CD4-positive, alpha-beta T cell treated with Interleukin-6 for 4 hours (primary cell): ENCODE data around the gene NAXE.
"Not testable (repeated sequence)": the region's sequence is repeated elsewhere in the genome, so short reads cannot be mapped to it uniquely, and the experiment has no call there.

Experiments
- DNase-seq: peaks from one replicate; pipeline ENCODE4 v3.0.0-alpha.2; 2020; ENCODE audit warnings: mixed read lengths

NAXE gene

GRCh38 chr1:156571261-156571852 is 20.2 kb upstream of the NAXE start:
- DNase-seq = no peak

- peak; percentile 71 for DNase-seq
Measured at GRCh38 chr1:156571919-156572662, 19.5 kb upstream of the NAXE start, which contains the start of gene IQGAP3. Gene IQGAP3, minus strand, starts transcription at chr1:156572565. Its CDS starts 36 bp downstream, at chr1:156572529.

- no peak for DNase-seq
Measured at GRCh38 chr1:156572663-156573018, 18.9 kb upstream of the NAXE start.

GRCh38 chr1:156574039-156574633 is 17.4 kb upstream of the NAXE start:
- DNase-seq = no peak

- no peak for DNase-seq
Measured at GRCh38 chr1:156577550-156577949, 14.0 kb upstream of the NAXE start.

- DNase-seq = no peak
Measured at GRCh38 chr1:156578055-156578454, 13.5 kb upstream of the NAXE start.

- DNase-seq = no peak
Measured at GRCh38 chr1:156579472-156579871, 12.1 kb upstream of the NAXE start, which contains the start of gene TTC24. Gene TTC24, plus strand, starts transcription at chr1:156579723. Its CDS starts 1,642 bp downstream, at chr1:156581365.

GRCh38 chr1:156581661-156582387 is 9.8 kb upstream of the NAXE start:
- DNase-seq = peak; percentile 58

- peak; percentile 25 for DNase-seq
Measured at GRCh38 chr1:156582388-156583017, 9.1 kb upstream of the NAXE start.

- DNase-seq = peak; percentile 83
Measured at GRCh38 chr1:156583821-156584622, 7.6 kb upstream of the NAXE start.

- DNase-seq = no peak
Measured at GRCh38 chr1:156584813-156585212, 6.8 kb upstream of the NAXE start.

GRCh38 chr1:156586323-156586722 is 5.3 kb upstream of the NAXE start:
- no peak for DNase-seq

- DNase-seq = no peak
Measured at GRCh38 chr1:156586892-156587477, 4.6 kb upstream of the NAXE start.

GRCh38 chr1:156587927-156588326 is 3.6 kb upstream of the NAXE start:
- DNase-seq = not testable (repeated sequence)

- DNase-seq = no peak
Measured at GRCh38 chr1:156589546-156589945, 2.0 kb upstream of the NAXE start.

GRCh38 chr1:156590326-156591180 is 1.0 kb upstream of the NAXE start:
- no peak for DNase-seq

GRCh38 chr1:156591181-156591431 is 470 bp upstream of the NAXE start:
- DNase-seq = peak; percentile 22

- no peak for DNase-seq
Measured at GRCh38 chr1:156592158-156592909, 758 bp downstream of the NAXE start.

- DNase-seq = no peak
Measured at GRCh38 chr1:156592910-156593660, 1.5 kb downstream of the NAXE start.

GRCh38 chr1:156593661-156593989 is 2.0 kb downstream of the NAXE start:
- no peak for DNase-seq
